Fibroblast of skin of abdomen (primary cell): ENCODE results near the gene CDC42BPG. TPM values are rescaled to one million over a fixed set of nuclear protein-coding genes. Genes with fewer than 3 reads are reported as not detected.
A peak's percentile ranks its signal among the peaks of the same experiment; 100 is the strongest.

ENCODE experiments used
- DNase-seq: peaks from one replicate; pipeline ENCODE4 v3.0.0-alpha.2; 2013
- polyA plus RNA-seq, 2 experiments: library from polyadenylated mRNA; unstranded; fragments of 120-200 nt; gene quantifications; one replicate each; pipeline ENCODE4 v1.2.1, GENCODE V29; 2013; ENCODE audit not compliant: insufficient read length in 2 of 2

The CDC42BPG gene, protein sequence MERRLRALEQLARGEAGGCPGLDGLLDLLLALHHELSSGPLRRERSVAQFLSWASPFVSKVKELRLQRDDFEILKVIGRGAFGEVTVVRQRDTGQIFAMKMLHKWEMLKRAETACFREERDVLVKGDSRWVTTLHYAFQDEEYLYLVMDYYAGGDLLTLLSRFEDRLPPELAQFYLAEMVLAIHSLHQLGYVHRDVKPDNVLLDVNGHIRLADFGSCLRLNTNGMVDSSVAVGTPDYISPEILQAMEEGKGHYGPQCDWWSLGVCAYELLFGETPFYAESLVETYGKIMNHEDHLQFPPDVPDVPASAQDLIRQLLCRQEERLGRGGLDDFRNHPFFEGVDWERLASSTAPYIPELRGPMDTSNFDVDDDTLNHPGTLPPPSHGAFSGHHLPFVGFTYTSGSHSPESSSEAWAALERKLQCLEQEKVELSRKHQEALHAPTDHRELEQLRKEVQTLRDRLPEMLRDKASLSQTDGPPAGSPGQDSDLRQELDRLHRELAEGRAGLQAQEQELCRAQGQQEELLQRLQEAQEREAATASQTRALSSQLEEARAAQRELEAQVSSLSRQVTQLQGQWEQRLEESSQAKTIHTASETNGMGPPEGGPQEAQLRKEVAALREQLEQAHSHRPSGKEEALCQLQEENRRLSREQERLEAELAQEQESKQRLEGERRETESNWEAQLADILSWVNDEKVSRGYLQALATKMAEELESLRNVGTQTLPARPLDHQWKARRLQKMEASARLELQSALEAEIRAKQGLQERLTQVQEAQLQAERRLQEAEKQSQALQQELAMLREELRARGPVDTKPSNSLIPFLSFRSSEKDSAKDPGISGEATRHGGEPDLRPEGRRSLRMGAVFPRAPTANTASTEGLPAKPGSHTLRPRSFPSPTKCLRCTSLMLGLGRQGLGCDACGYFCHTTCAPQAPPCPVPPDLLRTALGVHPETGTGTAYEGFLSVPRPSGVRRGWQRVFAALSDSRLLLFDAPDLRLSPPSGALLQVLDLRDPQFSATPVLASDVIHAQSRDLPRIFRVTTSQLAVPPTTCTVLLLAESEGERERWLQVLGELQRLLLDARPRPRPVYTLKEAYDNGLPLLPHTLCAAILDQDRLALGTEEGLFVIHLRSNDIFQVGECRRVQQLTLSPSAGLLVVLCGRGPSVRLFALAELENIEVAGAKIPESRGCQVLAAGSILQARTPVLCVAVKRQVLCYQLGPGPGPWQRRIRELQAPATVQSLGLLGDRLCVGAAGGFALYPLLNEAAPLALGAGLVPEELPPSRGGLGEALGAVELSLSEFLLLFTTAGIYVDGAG (N-terminal part only)
- polyA plus RNA-seq (2013, experiment 1 of 2; ENCODE audit: insufficient read length), result 0.15 TPM
- polyA plus RNA-seq (2013, experiment 2 of 2; ENCODE audit: insufficient read length), result 0.16 TPM

DNA sequence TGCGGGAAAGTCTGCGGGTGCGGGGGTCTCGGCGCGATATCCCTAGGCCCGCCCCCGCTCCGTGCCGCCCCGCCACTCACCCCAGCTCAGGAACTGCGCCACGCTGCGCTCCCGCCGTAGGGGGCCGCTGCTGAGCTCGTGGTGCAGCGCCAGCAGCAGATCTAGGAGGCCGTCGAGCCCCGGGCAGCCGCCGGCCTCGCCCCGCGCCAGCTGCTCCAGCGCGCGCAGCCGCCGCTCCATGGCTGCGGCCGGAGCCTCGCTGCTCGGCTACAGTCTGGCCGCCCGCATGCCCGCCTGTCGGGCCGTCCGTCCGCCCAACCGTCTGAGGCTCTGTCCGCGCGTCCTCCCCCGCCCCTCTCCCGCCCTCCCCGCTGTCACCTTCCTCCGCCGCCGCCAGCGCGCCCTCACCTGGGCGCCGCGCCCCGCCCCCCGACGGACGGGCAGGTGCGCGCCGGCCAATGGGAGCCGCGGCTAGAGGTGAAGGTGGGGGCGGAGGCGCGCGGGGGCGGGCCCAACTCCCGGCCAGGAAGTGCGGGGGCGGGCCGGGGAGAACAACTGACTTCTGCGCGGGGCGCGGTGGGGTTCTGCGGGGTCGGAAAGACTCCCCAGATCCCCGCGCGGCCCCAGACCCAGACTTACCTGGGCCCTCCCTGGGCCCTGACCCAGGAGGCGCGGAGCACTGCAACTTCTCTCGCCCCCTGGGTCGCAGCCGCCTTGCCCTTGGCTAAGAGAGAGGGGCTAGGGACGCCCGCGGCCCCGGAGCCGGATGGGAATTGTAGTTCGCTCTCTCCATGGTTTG is at the start of gene CDC42BPG:
TSS of gene CDC42BPG (minus strand) at position 324 of the 799 bp plus-strand sequence. CDS start at position 240, 84 bp downstream.
- peak; percentile 57 for DNase-seq

DNA sequence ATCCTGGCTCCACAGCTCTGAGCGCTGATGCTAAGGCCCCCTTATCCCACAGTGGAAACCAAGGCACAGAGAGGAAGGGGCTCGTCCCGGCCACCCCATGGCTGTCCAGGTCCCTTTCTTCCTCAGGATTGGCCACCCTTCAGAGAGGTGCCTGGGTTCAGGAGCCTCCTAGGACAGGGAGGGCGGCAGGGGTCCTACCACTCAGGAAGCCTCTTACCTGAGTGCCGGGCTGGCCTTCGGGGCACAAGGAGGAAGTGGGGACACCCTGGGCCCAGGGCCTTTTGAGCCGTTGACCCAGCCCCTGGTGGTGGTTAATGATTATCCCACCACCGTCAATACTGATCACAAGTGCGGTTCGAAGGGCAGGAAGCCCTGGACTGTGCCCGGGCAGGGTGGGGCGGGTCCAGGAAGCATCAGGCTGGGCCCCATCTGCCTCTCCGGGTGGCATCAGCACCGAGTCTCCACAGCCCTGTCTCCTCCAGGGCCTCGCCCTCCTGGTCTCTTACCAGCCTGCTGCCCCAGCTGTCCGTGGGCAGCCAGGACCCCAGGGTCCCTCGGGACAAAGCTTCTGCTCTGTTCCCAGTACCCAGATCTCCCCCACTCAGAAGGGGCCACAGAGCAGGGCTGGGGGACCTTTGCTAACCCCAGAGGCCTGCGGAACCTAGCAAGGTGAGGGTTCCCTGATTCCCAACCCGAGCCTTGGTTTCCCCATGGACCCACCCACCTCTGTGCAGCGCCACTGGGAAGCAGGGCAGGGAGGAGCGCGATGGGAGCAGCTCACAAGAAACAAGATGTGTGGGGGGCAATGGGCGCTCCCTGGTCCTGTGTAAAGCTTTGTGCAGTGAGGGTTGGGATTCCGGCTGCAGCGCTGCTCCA is 49.0 kb upstream of the CDC42BPG start:
- DNase-seq, result no peak

DNA sequence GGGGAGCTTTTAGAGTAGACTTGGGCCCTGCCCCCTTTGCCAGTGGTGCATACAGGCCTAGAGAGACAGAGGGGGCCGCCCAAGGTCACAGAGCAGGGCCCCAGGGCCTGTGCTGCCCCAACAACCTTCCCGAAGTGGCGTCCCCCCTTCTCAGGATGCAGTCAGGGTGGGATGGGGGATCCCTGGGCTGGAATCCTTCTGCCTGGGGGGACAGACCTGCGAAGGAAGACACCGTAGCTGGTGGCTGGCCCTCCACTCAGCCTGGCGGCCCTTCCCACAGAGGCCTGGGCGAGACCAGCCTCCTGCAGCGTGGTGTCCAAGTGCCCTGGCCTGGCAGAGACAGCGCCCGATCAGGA is 48.4 kb upstream of the CDC42BPG start:
- DNase-seq, result no peak

DNA sequence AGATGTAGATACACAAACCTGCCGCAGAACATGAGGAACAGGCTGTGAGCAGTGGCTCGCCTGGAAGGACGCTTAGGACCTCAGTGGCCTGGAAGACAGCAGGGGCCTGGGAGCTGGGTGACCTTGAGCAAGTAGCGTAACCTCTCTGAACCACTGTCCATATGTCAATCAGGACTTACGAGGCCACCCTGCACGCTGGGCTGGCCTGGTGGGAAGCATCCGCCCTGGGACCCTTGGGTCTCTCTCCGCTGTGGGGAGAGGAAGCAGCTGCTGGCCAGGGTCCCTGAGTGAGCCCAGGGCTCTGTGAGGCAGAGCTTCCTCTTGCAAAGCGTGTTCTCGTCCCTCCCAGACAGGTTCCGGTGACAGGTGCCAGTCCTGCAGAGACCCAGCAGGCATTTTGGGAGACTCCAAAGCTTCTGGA is 48.0 kb upstream of the CDC42BPG start:
- DNase-seq, result no peak

DNA sequence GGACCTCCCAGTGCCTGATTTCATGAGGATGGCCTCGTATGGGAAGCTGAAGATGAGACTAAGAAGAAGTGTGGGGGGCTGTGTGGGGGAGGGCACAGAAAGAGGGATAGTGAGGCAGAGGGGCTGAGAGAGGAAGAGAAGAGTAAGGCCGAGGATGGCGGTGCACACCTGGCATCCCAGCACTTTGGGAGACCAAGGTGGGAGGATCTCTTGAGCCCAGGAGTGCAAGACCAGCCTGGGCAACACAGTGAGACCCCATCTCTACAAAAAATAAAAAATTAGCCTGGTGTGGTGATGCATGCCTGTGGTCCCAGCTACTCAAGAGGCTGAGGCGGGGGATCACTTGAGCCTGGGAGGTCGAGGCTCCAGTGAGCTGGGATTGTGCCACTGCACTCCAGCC is 47.4 kb upstream of the CDC42BPG start:
- no peak for DNase-seq

DNA sequence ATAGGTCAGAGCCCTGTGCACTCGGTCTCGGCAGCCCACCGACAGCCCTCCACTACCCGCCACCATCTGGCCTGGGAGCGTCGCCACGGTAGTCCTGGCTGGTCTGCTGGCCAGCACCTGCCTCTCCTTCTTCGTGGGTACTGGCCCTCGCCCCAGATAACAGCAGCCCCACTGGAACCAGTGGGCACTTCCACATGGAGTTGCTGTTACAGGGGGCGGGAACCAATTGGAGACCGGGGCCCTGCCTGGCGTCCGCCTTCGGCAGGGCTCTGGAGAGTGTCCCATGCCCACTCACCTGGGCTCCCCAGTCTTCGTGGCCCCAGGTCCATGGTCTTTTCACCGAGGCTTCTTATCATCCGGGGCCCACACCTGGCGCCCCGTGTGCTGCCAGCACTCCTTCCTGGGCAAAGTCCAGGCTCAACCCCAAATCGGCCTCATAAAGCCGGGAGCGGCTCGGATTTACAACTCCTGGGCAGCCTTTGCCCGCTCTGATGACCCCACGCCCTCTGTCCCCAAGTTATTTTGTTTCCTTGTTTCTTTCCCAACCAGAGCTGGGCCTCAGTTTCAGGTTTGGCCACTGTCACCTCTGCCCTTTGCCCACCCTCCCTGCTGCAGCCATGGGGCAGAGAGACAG is 46.9 kb upstream of the CDC42BPG start:
- no peak for DNase-seq

DNA sequence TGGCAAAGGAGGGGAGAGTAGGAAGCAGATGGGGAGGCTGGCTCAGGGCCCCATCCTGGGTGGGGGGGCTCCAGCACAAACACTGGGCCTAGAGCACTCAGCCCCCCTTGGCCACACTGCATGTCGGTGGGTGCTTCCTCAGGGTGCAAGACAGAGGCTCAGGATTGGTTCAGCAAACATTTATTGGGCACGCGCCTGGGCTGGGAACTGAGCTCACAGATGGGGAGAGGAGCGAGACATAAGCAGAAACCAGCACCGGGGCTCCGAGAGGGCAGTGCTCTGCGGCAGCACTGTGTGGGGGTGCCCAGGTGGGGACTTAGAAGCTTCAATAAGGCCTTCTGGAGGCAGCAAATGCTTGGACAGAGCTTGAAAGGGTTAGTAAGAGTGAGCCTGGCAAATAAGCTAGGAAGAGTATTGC is 46.1 kb upstream of the CDC42BPG start:
- DNase-seq, result no peak

DNA sequence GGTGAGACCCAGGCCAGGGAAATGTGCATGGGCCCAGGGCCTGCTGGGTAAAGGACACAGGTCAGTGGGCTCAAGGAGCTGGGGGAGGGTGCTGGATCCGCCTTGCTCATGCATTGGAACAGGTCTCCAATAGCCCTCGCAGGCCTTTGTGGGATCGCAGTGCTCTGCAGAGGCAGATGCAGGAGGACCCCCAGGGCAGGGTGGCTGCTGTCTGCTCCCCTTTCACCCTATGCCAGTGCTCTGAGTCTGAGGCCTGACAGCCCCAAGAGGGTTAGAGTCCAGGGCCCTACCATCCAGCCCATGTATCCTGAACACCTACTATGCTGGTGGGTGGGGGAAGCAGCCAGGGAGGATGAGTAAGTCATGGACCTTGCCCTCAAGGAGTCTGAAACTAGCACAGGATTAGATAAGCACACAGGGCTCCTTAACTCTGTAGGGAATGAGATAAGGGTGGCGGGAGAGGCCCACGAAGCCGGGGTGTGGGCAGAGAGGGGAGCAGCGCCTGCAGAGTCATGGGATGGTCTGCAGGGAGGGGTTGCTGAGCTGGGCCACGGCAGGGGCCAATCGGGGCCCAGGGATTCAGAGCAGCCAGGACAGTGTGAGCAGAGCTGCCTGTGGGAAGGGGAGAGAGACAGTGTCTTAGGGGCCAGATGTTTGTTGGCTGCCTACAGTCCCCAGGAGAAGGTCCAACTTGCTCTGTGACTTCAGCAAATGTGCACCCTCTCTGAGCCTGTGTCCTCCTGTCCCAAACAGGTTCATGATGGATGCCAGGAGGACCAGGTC is 44.5 kb upstream of the CDC42BPG start:
- no peak for DNase-seq

DNA sequence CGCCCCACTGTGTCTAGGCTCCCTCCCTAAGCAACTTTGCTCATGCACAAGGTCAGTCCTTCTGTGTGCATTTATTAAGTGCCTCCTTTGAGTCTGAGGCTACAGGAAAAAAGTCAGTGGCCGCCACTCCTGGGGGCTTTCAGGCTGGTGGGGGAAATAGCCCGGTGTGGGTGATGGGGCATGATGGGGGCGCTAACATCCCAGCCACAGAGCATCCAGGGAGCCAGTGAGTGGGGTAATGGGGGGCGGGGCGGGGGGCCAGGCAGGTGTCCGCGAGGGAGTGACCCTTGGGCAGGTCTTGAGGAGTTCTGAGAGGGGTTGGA is 43.9 kb upstream of the CDC42BPG start:
- DNase-seq, result no peak

DNA sequence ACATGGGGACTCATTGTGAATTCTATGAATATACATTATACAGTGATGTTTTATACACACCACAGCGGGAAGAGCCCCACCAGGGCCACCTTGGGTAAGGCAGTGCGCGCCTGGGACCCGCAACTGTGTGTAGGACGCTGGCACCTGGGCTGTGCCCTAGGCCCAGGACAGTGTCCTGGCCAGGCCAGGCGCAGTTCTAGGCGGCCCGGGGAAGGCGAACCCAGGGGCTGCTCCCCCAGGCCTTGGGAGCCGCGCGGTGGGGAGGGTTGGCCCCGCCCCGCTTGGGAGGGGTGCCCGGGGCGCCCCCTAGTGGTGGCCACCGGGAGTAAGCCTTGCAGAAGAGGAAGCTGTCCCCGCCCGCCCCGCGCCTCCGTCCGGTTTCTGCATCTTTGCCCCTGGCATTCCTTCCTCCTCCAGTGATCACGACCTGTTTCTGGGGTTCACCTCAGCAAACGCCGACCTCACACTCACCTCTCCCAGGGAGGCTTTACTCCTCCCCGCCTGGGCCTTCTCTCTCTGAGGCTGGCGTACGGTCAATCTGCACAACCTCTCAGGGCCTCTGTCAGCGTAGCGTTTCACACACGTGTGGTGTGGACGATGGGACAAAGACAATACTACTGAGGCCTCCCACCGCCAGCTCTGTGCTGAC is 43.4 kb upstream of the CDC42BPG start:
- DNase-seq, result peak; percentile 58

DNA sequence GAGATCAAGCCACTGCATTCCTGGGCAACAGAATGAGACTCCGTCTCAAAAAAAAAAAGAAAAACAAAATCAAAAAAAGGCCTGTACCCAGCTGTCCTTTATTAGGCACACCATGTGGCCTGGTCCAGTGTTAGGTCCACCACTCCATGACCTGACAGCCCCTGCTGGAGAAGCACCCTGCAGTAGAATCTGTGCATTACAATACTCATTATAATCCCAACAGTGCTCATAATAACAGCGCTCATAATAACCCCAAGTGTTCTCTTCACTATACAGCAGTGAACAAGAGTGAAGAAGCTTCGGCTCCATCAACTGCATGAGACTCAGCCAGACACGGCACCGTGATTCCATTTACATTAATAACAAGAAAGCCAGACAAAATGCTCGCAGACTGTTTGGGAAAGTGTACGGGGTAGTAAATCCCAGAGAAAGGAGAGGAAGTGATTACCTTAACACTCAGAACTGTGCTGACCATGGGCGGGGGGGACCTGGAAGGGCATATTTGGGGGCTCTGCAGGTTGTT is 42.8 kb upstream of the CDC42BPG start:
- no peak for DNase-seq

DNA sequence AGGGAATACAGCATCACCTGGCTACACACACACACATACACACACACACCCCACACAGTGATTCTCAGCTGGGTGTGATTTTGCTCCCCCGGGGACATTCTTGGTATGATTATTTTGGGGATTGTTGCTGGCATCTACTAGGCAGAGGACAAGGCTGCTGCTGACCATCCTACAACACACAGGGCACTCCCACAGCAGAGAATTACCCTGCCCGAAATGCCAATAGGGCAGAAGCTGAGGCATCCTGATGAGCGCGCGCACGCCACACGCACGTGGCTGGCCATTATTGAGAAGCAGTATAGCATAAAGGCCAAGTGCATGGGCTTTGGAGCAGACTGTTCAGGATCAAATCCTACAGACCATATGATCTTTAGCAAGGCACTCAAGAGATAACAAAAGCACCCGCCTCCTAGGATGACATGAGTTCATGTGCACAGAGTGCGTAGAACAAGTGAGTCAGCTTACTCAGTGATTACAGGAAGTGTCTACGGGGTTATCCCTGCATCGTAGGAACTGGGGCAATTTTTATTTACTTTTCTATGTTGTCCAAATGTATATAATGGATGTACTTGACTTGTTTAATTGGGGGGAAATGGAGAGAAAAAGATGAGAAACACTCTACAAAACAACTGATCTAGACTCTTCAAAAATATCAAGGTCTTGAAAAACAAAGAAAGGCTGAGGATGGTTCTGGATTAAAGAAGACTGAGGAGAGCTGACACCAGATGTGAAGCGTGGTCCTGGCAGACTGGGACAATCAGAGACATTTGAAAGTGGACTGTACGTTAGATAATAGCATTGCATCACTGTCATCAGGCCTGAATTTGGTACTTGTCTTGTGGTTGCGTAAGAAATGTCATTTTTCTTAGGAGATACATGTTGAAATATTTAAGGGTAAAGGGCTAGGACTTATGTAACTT is 41.2 kb upstream of the CDC42BPG start:
- peak; percentile 42 for DNase-seq

DNA sequence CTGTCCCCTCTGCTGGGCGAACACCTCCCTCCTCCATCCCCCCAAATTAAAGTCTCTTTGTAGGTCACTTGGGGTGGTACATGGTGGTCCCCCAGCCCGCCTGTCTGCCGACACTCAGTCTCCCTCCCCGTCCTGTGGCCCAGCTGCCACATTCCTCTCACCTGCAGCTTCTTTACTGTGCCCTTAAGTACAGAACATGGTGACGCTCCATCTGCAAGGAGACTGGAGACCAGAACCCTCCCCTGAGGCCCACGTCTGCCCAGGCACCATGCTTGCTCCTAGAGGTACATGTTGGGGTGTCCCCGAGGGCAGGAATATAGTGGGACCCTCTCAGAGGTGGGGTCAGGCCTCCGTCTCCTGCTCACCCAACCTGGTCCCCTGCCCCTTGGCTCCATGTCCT is 39.6 kb upstream of the CDC42BPG start:
- no peak for DNase-seq

DNA sequence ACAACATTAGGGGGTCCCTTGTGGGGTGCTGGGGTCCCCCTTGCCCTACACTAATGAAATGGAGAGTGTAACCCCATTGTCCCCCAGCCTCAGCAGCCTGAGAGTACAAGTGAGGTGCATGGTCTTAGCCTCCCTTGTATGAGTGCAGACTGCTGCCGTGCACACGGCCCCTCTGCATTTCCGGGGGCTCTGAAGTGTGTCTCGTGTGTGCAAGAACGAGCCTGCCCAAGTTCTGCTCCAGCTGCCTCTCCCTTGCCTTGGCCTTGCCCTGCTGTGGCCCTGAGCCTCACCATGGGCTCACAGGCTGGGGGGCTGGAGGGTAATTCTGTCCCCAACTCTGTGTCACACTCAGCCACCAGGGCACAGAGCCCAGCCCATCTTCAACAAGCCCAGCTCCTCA is 39.1 kb upstream of the CDC42BPG start:
- DNase-seq, result no peak

DNA sequence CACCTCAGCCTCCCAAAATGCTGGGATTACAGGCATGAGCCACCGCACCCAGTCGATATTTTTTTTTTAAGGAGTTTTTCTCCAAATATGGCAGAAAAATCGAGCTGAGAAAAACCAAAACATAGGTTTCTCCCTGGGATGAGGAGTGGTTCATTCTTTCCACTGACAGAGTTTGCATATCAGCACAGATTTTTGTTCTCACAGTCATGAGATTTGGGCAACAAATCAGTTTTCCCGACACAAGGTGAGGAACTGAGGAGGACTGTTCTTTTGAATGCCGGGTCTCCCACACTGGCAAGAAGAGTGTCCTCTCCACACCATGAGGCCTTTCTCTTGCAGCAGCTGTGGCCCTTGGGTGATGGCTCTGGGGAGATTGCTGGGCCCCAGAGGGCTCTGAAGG is 37.8 kb upstream of the CDC42BPG start:
- no peak for DNase-seq

DNA sequence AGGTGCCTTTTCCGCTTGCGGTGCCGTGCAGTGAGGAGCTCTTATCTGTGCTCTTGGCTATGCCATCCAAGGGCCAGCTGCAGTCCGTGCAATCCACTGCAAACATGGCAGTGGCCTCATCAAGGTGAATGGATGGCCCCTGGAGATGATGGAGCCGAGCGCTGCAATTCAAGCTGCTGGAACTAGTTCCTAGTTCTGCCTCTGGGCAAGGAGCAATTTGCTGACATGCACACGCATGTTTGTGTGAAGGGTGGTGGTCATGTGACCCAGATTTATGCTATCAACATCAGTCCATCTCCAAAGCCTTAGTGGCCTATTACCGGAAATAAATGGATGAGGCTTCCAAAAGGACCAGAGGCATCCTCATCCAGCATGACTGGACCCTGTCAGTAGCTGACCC is 37.0 kb upstream of the CDC42BPG start:
- no peak for DNase-seq

DNA sequence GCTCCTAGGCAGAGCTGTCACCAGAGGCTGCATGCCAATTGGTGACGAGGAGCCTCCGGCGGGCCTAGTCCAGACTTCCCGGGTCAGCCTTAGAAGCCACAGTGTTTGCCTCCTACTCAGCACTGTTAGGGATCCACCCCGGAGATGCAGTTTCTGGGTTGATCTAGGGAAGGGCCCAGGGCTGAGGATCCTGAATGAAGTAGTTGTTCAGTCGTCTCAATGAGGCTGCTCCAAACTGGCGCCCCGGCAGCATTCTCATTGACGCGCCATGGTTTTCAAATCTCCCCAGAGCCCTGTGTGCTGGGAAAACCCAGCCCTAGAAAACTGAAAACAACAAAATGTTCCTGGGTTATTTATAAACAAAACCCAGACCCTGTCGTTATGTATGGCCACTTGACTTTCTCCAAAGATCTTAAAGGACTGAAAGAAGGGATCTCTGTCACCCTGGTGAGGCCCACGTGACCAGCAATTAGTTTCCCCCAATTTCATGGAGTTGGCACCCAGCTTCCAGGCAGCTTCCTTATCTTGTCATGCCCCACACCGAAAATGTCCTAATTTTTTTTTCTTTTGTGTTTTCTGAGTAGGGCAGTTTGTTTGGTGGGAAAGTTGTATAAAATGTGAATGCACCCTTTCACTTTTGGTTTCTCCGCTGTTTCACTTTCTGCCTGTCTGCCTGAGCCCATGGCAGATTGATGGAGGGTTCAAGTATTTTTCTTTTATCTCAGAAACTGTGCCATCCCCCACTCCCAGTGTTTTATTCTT is 36.0 kb upstream of the CDC42BPG start:
- no peak for DNase-seq
